GM23248 (cell line): ENCODE data around the gene KRTAP5-1. TPM values are rescaled to one million over a fixed set of nuclear protein-coding genes. Genes with fewer than 3 reads are reported as not detected.

ENCODE experiments used
- DNase-seq: peaks from one replicate; pipeline ENCODE4 v3.0.0-alpha.2; 2015
- H2AFZ ChIP-seq: fragments of 200-600 bp; sonication (generic); 2 replicates; pipeline ENCODE4 v1.6.1; 2016; ENCODE audit warnings: antibody characterized with exemption
- H3F3A ChIP-seq: fragments of 200-600 bp; sonication (generic); 2 replicates; pipeline ENCODE4 v1.6.1; 2016; ENCODE audit warnings: mild to moderate bottlenecking, antibody characterized with exemption, mixed run types; ENCODE audit not compliant: insufficient read depth
- H3K27ac ChIP-seq: fragments of 200-600 bp; sonication (generic); 2 replicates; pipeline ENCODE4 v1.5.1; 2016; ENCODE audit warnings: mild to moderate bottlenecking
- H3K27me3 ChIP-seq: fragments of 200-600 bp; sonication (generic); replicated peaks from 2 replicates; pipeline ENCODE4 v1.6.1; 2016; ENCODE audit warnings: mild to moderate bottlenecking; ENCODE audit not compliant: insufficient read depth
- H3K36me3 ChIP-seq: fragments of 200-600 bp; sonication (generic); 2 replicates; pipeline ENCODE4 v1.6.1; 2016; ENCODE audit warnings: low read depth, mild to moderate bottlenecking
- H3K4me1 ChIP-seq: fragments of 200-600 bp; sonication (generic); 2 replicates; pipeline ENCODE4 v1.6.1; 2016; ENCODE audit warnings: mild to moderate bottlenecking; ENCODE audit not compliant: insufficient read depth
- H3K4me2 ChIP-seq: fragments of 200-600 bp; sonication (generic); one replicate; pipeline ENCODE4 v1.6.1; 2016; ENCODE audit warnings: mild to moderate bottlenecking; ENCODE audit not compliant: unreplicated experiment
- H3K4me3 ChIP-seq: fragments of 200-600 bp; sonication (generic); 2 replicates; pipeline ENCODE4 v1.5.1; 2016; ENCODE audit warnings: mild to moderate bottlenecking
- H3K79me2 ChIP-seq: fragments of 200-600 bp; sonication (generic); 2 replicates; pipeline ENCODE4 v1.6.1; 2016; ENCODE audit warnings: mild to moderate bottlenecking; ENCODE audit not compliant: insufficient read depth
- H3K9ac ChIP-seq: fragments of 200-600 bp; sonication (generic); 2 replicates; pipeline ENCODE4 v1.6.1; 2016; ENCODE audit warnings: mild to moderate bottlenecking
- H3K9me2 ChIP-seq: fragments of 200-600 bp; sonication (generic); 2 replicates; pipeline ENCODE4 v1.6.1; 2016; ENCODE audit warnings: mixed run types, mild to moderate bottlenecking, moderate library complexity; ENCODE audit not compliant: insufficient read depth
- H3K9me3 ChIP-seq: fragments of 200-600 bp; sonication (generic); one replicate; pipeline ENCODE4 v1.6.1; 2017; ENCODE audit warnings: low read depth
- H4K20me1 ChIP-seq: fragments of 200-600 bp; sonication (generic); 2 replicates; pipeline ENCODE4 v1.6.0; 2016; ENCODE audit not compliant: insufficient read depth
- EZH2 ChIP-seq: fragments of 200-600 bp; sonication (generic); IDR thresholded peaks from 2 replicates; pipeline ENCODE4 v1.6.1; 2018; ENCODE audit warnings: antibody characterized with exemption, mild to moderate bottlenecking; ENCODE audit not compliant: insufficient read depth, poor library complexity, severe bottlenecking
- EZH2phosphoT487 ChIP-seq: fragments of 200-600 bp; sonication (generic); IDR thresholded peaks from 2 replicates; pipeline ENCODE4 v1.6.1; 2018; ENCODE audit warnings: antibody characterized with exemption, moderate library complexity, mild to moderate bottlenecking, low read depth; ENCODE audit not compliant: insufficient read depth
- WGBS, 2 experiments: methylation state at CpG; one replicate each; pipeline ENCODE4 v1.1.6; 2015 to 2017; ENCODE audit warnings: low lambda C conversion rate in 2 of 2, low coverage in 1 of 2; ENCODE audit errors: missing lambda C conversion rate in 2 of 2; 5-methylcytosine and 5-hydroxymethylcytosine counted together
- in situ Hi-C: fragments of 300-500 bp; cut with MboI; formaldehyde crosslinking; loops from 2 replicates; pipeline ENCODE4 v1.15.0; 2020
- polyA plus RNA-seq: library from polyadenylated mRNA; unstranded; fragments of >200 nt; fragmentation: Nextera tagmentation; extraction: Ambion mirVana; gene quantifications from 2 replicates; pipeline ENCODE4 v1.2.1, GENCODE V29; 2016
- total RNA-seq: library from RNA; depleted of rRNA; stranded (reverse); fragments of >200 nt; shearing (Covaris generic); gene quantifications from 2 replicates; pipeline ENCODE4 v1.2.3, GENCODE V29; 2014

KRTAP5-1 gene
- total and polyA plus RNA-seq, 2 experiments from 2014 or later = not detected

DNA sequence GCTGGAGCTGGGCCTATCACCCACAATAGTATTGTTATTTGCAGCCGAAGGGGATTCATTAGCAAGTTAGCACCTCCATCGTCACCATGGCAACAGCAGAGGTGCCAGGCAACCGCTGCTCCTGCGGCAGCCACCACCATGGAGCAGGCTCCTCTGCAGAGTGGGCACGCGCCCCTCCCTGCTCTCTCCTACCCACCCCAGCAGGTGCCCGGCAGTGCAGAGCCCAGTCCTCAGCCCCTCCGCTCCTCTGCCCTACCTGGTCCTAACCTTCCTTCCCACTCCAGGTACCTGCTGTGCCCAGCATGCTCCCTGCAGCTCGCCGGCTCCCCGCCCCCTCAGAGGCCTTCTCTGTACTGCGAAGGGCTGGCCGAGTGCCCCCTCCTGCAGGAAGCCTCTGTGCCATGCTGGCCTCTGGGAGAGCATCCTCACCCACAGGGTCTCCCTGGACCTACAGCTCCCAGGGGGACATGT is 16.6 kb downstream of the KRTAP5-1 start:
- no peaks in the 10 kb centered on the region for H3F3A ChIP-seq

DNA sequence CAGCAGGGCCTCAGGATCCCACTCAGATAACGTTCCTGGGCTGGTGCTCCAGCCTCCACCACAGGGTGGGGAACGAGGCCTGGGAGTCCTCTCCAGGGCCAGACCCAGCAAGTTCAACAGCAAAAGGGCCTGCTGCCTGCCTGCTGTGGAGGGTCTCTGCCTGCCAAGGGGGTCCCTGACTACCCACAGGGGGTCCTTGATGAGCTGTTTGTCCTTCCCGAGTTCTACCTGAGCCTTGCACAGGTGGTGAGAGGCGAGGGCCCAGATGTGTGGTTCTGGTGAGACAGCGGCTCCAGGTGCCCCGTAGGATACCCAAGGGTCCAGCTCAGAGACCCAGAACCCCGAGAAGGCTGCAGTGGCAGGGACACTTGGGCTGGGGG is 17.4 kb downstream of the KRTAP5-1 start:
- H3K9me2 ChIP-seq = no peaks in the 10 kb centered on the region
- H3K36me3 ChIP-seq = no peaks in the 10 kb centered on the region
- H3K27me3 ChIP-seq = peaks cover 10% of the 10 kb centered on the region; the same call in 1 of the 2 replicates
- H3F3A ChIP-seq = no peaks in the 10 kb centered on the region
- 47 to 57% methylated on average over 7 of the region's 7 CpGs for WGBS, 2 experiments
- in situ Hi-C loops = no loop called here
- no peak overlapping the region for H3K27ac ChIP-seq
- no peaks in the 10 kb centered on the region for H3K79me2 ChIP-seq
- H2AFZ ChIP-seq = no peak overlapping the region
- H3K4me3 ChIP-seq = no peak overlapping the region
- no peaks in the 10 kb centered on the region for H4K20me1 ChIP-seq
- H3K4me2 ChIP-seq = no peak overlapping the region
- H3K4me1 ChIP-seq = no peaks in the 10 kb centered on the region
- DNase-seq = no peak
- H3K9ac ChIP-seq = no peak overlapping the region
- no peaks in the 10 kb centered on the region for H3K9me3 ChIP-seq
- no peak for TF ChIP-seq EZH2phosphoT487
- no peak for TF ChIP-seq EZH2

More for the DNA sequence above, 16.6 kb downstream of the KRTAP5-1 start:
- in situ Hi-C loops = no loop called here
- Histone ChIP-seq H3K4me1 (no peaks in the 10 kb centered on the region), H3K79me2 (no peaks in the 10 kb centered on the region), H3K36me3 (no peaks in the 10 kb centered on the region), H3K9me3 (no peaks in the 10 kb centered on the region), H2AFZ (no peak overlapping the region), H4K20me1 (no peaks in the 10 kb centered on the region), H3K4me2 (no peak overlapping the region), H3K9me2 (no peaks in the 10 kb centered on the region), H3K4me3 (no peak overlapping the region), H3K27me3 (peaks cover 17% of the 10 kb centered on the region), H3K9ac (no peak overlapping the region), H3K27ac (no peak overlapping the region)
- TF ChIP-seq EZH2phosphoT487 (no peak), EZH2 (no peak)
- no peak for DNase-seq
- WGBS, 2 experiments = 63 to 73% methylated on average over 11 to 13 of the region's 13 CpGs

GRCh38 chr11:1567052-1567720 is 17.9 kb downstream of the KRTAP5-1 start:
- H3K9me3 ChIP-seq = no peaks in the 10 kb centered on the region
- H3K27me3 ChIP-seq = peaks cover 10% of the 10 kb centered on the region; the same call in 1 of the 2 replicates
- no peaks in the 10 kb centered on the region for H3F3A ChIP-seq
- DNase-seq = no peak
- no peaks in the 10 kb centered on the region for H3K4me1 ChIP-seq
- no peaks in the 10 kb centered on the region for H4K20me1 ChIP-seq
- no peak overlapping the region for H3K4me3 ChIP-seq
- in situ Hi-C loops = no loop called here
- no peaks in the 10 kb centered on the region for H3K9me2 ChIP-seq
- no peak overlapping the region for H3K9ac ChIP-seq
- 53 to 61% methylated on average over 13 of the region's 13 CpGs for WGBS, 2 experiments
- no peaks in the 10 kb centered on the region for H3K79me2 ChIP-seq
- H2AFZ ChIP-seq = no peak overlapping the region
- H3K27ac ChIP-seq = no peak overlapping the region
- TF ChIP-seq EZH2 (no peak), EZH2phosphoT487 (no peak)
- H3K4me2 ChIP-seq = no peak overlapping the region
- H3K36me3 ChIP-seq = no peaks in the 10 kb centered on the region

DNA sequence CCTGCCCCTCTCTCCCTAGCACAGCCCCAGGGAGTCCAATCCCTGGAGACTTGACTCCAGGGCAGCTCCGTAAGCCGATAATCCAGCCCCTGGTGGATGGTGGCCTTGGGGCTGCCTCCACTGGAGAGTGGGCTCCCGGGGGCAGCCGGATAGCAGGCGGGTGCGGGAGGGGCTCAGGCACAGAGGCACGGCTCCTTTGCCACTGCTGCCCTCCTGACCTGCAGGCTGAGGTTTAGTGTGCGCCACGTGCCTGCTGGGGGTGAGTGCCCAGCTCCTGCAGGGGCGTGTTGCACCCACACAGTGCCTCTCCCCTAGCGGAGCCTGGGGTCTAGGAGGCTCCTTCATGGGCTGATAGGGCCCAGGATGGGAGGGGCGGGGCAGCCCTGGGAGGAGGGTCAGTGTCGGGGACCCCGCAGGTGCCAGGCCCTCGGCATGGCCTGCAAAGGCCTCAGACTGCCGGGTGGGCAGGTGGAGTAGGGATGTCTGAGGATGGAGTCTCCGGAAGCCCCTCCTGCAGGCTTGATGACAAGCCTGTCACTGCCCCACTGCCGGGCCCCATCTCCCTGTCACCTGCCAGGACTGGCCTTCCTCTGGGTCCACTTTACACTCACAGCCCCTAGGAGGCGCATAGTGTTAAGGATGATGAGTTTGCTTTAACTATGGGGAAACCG is 18.6 kb downstream of the KRTAP5-1 start:
- Histone ChIP-seq H3K4me3 (no peak overlapping the region), H2AFZ (no peak overlapping the region), H4K20me1 (no peaks in the 10 kb centered on the region), H3K9ac (no peak overlapping the region), H3K27me3 (peaks cover 10% of the 10 kb centered on the region; the same call in 1 of the 2 replicates), H3F3A (no peaks in the 10 kb centered on the region), H3K27ac (no peak overlapping the region), H3K9me3 (no peaks in the 10 kb centered on the region), H3K4me2 (no peak overlapping the region), H3K36me3 (no peaks in the 10 kb centered on the region), H3K4me1 (no peaks in the 10 kb centered on the region), H3K9me2 (no peaks in the 10 kb centered on the region), H3K79me2 (no peaks in the 10 kb centered on the region)
- 69 to 70% methylated on average over 18 of the region's 20 CpGs for WGBS, 2 experiments
- no peak for DNase-seq
- in situ Hi-C loops = no loop called here
- TF ChIP-seq EZH2phosphoT487 = no peak
- TF ChIP-seq EZH2 = no peak
